ENCODE measurements around the gene URGCP.
A peak's percentile ranks its signal among the peaks of the same experiment; 100 is the strongest.
"Not testable (repeated sequence)": the region's sequence is repeated elsewhere in the genome, so short reads cannot be mapped to it uniquely, and the experiment has no call there.

The URGCP gene

GRCh38 chr7:43872406-43873110, 33.8 kb downstream of the URGCP start:
- no peak for DNase-seq

- DNase-seq = no peak
Measured at GRCh38 chr7:43871064-43871463, 35.3 kb downstream of the URGCP start.

GRCh38 chr7:43870316-43870715, 36.1 kb downstream of the URGCP start:
- no peak for DNase-seq

GRCh38 chr7:43869867-43870240, 36.5 kb downstream of the URGCP start:
- no peak for DNase-seq

GRCh38 chr7:43869006-43869866, 37.2 kb downstream of the URGCP start, which contains the start of gene MRPS24:
Gene MRPS24 (minus strand): TSS chr7:43869517. CDS start chr7:43869495, 22 bp downstream.
- DNase-seq = peak; percentile 66

GRCh38 chr7:43868681-43869005, 37.8 kb downstream of the URGCP start:
- DNase-seq = no peak

GRCh38 chr7:43868181-43868580, 38.2 kb downstream of the URGCP start:
- DNase-seq = no peak

GRCh38 chr7:43865277-43865676, 41.1 kb downstream of the URGCP start:
- DNase-seq = no peak

GRCh38 chr7:43864126-43864525, 42.3 kb downstream of the URGCP start:
- DNase-seq = no peak

- no peak for DNase-seq
Measured at GRCh38 chr7:43856996-43857395, 49.4 kb downstream of the URGCP start.

GRCh38 chr7:43856316-43856715, 50.1 kb downstream of the URGCP start:
- no peak for DNase-seq

- DNase-seq = no peak
Measured at GRCh38 chr7:43855176-43855575, 51.2 kb downstream of the URGCP start.

GRCh38 chr7:43851805-43852204, 54.6 kb downstream of the URGCP start:
- no peak for DNase-seq

- DNase-seq = no peak
Measured at GRCh38 chr7:43850348-43851116, 55.9 kb downstream of the URGCP start.

- DNase-seq = no peak
Measured at GRCh38 chr7:43849047-43849446, 57.3 kb downstream of the URGCP start.

GRCh38 chr7:43847496-43847895, 58.9 kb downstream of the URGCP start:
- DNase-seq = no peak

- no peak for DNase-seq
Measured at GRCh38 chr7:43844662-43845061, 61.7 kb downstream of the URGCP start.

GRCh38 chr7:43844257-43844656, 62.1 kb downstream of the URGCP start:
- no peak for DNase-seq

GRCh38 chr7:43843296-43843695, 63.1 kb downstream of the URGCP start:
- DNase-seq = no peak

GRCh38 chr7:43838201-43838658, 68.2 kb downstream of the URGCP start:
- DNase-seq = no peak

- DNase-seq = no peak
Measured at GRCh38 chr7:43834463-43835251, 71.7 kb downstream of the URGCP start.

GRCh38 chr7:43830917-43831316, 75.5 kb downstream of the URGCP start:
- not testable (repeated sequence) for DNase-seq

Measured in NCI-H524 treated with DMSO at 0.1 percent for 48 hours (cell line).